Measurements from ENCODE around the gene FBXO11.

Gene FBXO11

GRCh38 chr2:47767497-47767844, 138.8 kb downstream of the FBXO11 start:
- no peaks in the 10 kb centered on the region for H3K36me3 ChIP-seq (ENCODE audit: control insufficient read depth in 2 of 2, insufficient read depth in 1 of 2, low read length in 2 of 2)
- H3K4me3 ChIP-seq (ENCODE audit: low read depth, low read length): no peak overlapping the region
- H3K4me1 ChIP-seq (ENCODE audit: control insufficient read depth, insufficient read depth, low read length): no peaks in the 10 kb centered on the region; the same call in 1 of the 2 replicates
- H3K9me3 ChIP-seq (ENCODE audit: control insufficient read depth, insufficient read depth, low read depth, low read length): no peaks in the 10 kb centered on the region
- CTCF ChIA-PET: interaction anchor here (0.6 to 3.3 kb wide), 55 partner anchors 8 to 1099 kb away, joined by 3 to 72 read pairs (median 4); partner anchors contain the start of gene MSH6
- H3K27ac ChIP-seq (ENCODE audit: extremely low read depth, low read depth, low read length): no peak overlapping the region
- TF ChIP-seq ATF2 (tag by site-specific recombination; IDR thresholded peaks at IDR 0.05; ENCODE audit: low read depth) (no peak), PRDM1 (tag by site-specific recombination; IDR thresholded peaks at IDR 0.05) (no peak), ZNF645 (tag by site-specific recombination; IDR thresholded peaks at IDR 0.05) (no peak), ZNF280C (tag by site-specific recombination; IDR thresholded peaks at IDR 0.05) (no peak), ZNF138 (tag by site-specific recombination; IDR thresholded peaks at IDR 0.05; ENCODE audit: borderline replicate concordance) (no peak), ZBTB8A (tag by site-specific recombination; IDR thresholded peaks at IDR 0.05) (no peak), ZNF571 (tag by site-specific recombination; IDR thresholded peaks at IDR 0.05) (no peak), ZBTB6 (tag by site-specific recombination; IDR thresholded peaks at IDR 0.05) (no peak), ZNF155 (tag by site-specific recombination; IDR thresholded peaks at IDR 0.05) (no peak), OVOL3 (tag by site-specific recombination; IDR thresholded peaks at IDR 0.05) (no peak), ZBTB17 (tag by site-specific recombination; IDR thresholded peaks at IDR 0.05) (no peak), ZBTB11 (tag by site-specific recombination; conservative IDR thresholded peaks at IDR 0.05; ENCODE audit: low read depth) (no peak)
- POLR2A ChIA-PET: interaction anchor here (1.0 kb wide), 2 partner anchors 15 to 16 kb away, joined by 3 read pairs; partner anchors contain the start of gene MSH6

- ChIA-PET POLR2A (no interaction called here), CTCF (interaction anchor here (0.6 to 2.2 kb wide), 5 partner anchors 9 to 314 kb away, joined by 3 to 7 read pairs (median 4); no protein-coding TSS in a partner anchor)
- no peaks in the 10 kb centered on the region for H3K9me3 ChIP-seq (ENCODE audit: control insufficient read depth, insufficient read depth, low read depth, low read length)
- H3K27ac ChIP-seq (ENCODE audit: extremely low read depth, low read depth, low read length): peak overlapping the region; percentile 25; the same call in 1 of the 2 replicates
- no peak overlapping the region for H3K4me3 ChIP-seq (ENCODE audit: low read depth, low read length)
- peaks cover 16% of the 10 kb centered on the region for H3K4me1 ChIP-seq (ENCODE audit: control insufficient read depth, insufficient read depth, low read length)
- no peaks in the 10 kb centered on the region for H3K36me3 ChIP-seq (ENCODE audit: control insufficient read depth in 2 of 2, insufficient read depth in 1 of 2, low read length in 2 of 2)
- TF ChIP-seq ZNF777 (tag by site-specific recombination; IDR thresholded peaks at IDR 0.05; ENCODE audit: borderline replicate concordance): no peak
- TF ChIP-seq ZNF10 (tag by site-specific recombination; IDR thresholded peaks at IDR 0.05): 0 out of 2 replicates have a peak, but pooled peaks have one; percentile 29
- TF ChIP-seq PRDM10 (tag by site-specific recombination; IDR thresholded peaks at IDR 0.05): 0 out of 2 replicates have a peak, but pooled peaks have one; percentile 14
- TF ChIP-seq ZNF24 (tag by site-specific recombination; IDR thresholded peaks at IDR 0.05): no peak
Measured at GRCh38 chr2:47751856-47752414, 154.4 kb downstream of the FBXO11 start.
